K562 (cell line): ENCODE measurements around the gene CDSN. TPM values are rescaled to one million over a fixed set of nuclear protein-coding genes. Genes with fewer than 3 reads are reported as not detected.

Source experiments
- CBX2 ChIP-seq: fragments of 200-600 bp; sonication (generic); IDR thresholded peaks from one replicate; pipeline ENCODE4 v1.6.1; 2012; ENCODE audit warnings: mild to moderate bottlenecking, low read length, inconsistent platforms; ENCODE audit not compliant: insufficient read depth, poor library complexity, severe bottlenecking
- NELFE ChIP-seq: IDR thresholded peaks from 2 replicates; pipeline ENCODE4 v1.6.1; 2011; ENCODE audit warnings: mild to moderate bottlenecking; ENCODE audit not compliant: insufficient read depth, insufficient read length
- STAT5B ChIP-seq: fragments of 250-450 bp; sonication (Bioruptor Pico); IDR thresholded peaks from 2 replicates; pipeline ENCODE4 v1.8.0; 2021; ENCODE audit warnings: mild to moderate bottlenecking, inconsistent platforms
- TFAP4 ChIP-seq: sonication (generic); formaldehyde crosslinking; IDR thresholded peaks from 2 replicates; pipeline ENCODE4 v1.8.0; 2022; ENCODE audit warnings: missing genetic modification reagents, mild to moderate bottlenecking, moderate library complexity, borderline replicate concordance
- polyA plus RNA-seq, 8 experiments: library from polyadenylated mRNA; depleted of rRNA in 4 of 8; stranded (reverse) in 5 of 8; unstranded in 3 of 8; fragments of >200 nt; fragmentation: Nextera tagmentation in 2 of 8; fragmentation: Illumina TruSeq in 1 of 8; extraction: Ambion mirVana in 2 of 8; extraction: Trizol in 1 of 8; gene quantifications; 2 replicates each; pipeline versions ENCODE4 v1.2.1 to v1.2.3, GENCODE V29; 2011 to 2014; ENCODE audit warnings: inconsistent platforms in 1 of 8, missing spikeins in 1 of 8
- total RNA-seq, 7 experiments: library from RNA; depleted of rRNA in 6 of 7; stranded (reverse); fragments of >200 nt in 6 of 7; fragmentation: Illumina TruSeq in 2 of 7; extraction: Trizol in 2 of 7; gene quantifications; 2 replicates each; pipeline versions ENCODE4 v1.2.1 to v1.2.3, GENCODE V29; 2011 to 2021; ENCODE audit warnings: low replicate concordance in 1 of 7
- TF ChIP-seq, protein P1 (sequence below): fragments of 450-650 bp; IDR thresholded peaks from 2 replicates; pipeline ENCODE4 v1.6.1; 2016; ENCODE audit warnings: mild to moderate bottlenecking, moderate library complexity

CDSN gene
- total and polyA plus RNA-seq, 9 of the 15 experiments (the other 6 are each of a cell fraction or from before 2014, with no cell fraction given) = not detected

DNA sequence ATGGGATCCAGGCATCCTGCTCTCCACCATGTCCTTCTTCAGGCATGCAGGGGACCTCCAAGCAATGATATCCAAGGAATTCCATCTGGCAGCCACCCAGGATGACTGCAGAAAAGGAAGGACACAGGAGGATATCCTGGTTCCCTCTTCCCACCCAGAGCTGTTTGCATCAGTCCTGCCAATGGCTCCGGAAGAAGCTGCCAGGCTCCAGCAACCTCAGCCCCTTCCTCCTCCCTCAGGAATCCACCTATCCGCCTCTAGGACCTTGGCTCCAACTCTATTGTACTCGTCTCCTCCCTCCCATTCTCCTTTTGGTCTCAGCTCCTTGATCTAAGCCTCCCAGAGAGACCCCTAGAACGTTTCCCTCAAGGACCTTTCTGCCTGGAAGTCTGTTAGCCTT is 19.4 kb upstream of the CDSN start (continued):
- TF ChIP-seq, protein P1, sequence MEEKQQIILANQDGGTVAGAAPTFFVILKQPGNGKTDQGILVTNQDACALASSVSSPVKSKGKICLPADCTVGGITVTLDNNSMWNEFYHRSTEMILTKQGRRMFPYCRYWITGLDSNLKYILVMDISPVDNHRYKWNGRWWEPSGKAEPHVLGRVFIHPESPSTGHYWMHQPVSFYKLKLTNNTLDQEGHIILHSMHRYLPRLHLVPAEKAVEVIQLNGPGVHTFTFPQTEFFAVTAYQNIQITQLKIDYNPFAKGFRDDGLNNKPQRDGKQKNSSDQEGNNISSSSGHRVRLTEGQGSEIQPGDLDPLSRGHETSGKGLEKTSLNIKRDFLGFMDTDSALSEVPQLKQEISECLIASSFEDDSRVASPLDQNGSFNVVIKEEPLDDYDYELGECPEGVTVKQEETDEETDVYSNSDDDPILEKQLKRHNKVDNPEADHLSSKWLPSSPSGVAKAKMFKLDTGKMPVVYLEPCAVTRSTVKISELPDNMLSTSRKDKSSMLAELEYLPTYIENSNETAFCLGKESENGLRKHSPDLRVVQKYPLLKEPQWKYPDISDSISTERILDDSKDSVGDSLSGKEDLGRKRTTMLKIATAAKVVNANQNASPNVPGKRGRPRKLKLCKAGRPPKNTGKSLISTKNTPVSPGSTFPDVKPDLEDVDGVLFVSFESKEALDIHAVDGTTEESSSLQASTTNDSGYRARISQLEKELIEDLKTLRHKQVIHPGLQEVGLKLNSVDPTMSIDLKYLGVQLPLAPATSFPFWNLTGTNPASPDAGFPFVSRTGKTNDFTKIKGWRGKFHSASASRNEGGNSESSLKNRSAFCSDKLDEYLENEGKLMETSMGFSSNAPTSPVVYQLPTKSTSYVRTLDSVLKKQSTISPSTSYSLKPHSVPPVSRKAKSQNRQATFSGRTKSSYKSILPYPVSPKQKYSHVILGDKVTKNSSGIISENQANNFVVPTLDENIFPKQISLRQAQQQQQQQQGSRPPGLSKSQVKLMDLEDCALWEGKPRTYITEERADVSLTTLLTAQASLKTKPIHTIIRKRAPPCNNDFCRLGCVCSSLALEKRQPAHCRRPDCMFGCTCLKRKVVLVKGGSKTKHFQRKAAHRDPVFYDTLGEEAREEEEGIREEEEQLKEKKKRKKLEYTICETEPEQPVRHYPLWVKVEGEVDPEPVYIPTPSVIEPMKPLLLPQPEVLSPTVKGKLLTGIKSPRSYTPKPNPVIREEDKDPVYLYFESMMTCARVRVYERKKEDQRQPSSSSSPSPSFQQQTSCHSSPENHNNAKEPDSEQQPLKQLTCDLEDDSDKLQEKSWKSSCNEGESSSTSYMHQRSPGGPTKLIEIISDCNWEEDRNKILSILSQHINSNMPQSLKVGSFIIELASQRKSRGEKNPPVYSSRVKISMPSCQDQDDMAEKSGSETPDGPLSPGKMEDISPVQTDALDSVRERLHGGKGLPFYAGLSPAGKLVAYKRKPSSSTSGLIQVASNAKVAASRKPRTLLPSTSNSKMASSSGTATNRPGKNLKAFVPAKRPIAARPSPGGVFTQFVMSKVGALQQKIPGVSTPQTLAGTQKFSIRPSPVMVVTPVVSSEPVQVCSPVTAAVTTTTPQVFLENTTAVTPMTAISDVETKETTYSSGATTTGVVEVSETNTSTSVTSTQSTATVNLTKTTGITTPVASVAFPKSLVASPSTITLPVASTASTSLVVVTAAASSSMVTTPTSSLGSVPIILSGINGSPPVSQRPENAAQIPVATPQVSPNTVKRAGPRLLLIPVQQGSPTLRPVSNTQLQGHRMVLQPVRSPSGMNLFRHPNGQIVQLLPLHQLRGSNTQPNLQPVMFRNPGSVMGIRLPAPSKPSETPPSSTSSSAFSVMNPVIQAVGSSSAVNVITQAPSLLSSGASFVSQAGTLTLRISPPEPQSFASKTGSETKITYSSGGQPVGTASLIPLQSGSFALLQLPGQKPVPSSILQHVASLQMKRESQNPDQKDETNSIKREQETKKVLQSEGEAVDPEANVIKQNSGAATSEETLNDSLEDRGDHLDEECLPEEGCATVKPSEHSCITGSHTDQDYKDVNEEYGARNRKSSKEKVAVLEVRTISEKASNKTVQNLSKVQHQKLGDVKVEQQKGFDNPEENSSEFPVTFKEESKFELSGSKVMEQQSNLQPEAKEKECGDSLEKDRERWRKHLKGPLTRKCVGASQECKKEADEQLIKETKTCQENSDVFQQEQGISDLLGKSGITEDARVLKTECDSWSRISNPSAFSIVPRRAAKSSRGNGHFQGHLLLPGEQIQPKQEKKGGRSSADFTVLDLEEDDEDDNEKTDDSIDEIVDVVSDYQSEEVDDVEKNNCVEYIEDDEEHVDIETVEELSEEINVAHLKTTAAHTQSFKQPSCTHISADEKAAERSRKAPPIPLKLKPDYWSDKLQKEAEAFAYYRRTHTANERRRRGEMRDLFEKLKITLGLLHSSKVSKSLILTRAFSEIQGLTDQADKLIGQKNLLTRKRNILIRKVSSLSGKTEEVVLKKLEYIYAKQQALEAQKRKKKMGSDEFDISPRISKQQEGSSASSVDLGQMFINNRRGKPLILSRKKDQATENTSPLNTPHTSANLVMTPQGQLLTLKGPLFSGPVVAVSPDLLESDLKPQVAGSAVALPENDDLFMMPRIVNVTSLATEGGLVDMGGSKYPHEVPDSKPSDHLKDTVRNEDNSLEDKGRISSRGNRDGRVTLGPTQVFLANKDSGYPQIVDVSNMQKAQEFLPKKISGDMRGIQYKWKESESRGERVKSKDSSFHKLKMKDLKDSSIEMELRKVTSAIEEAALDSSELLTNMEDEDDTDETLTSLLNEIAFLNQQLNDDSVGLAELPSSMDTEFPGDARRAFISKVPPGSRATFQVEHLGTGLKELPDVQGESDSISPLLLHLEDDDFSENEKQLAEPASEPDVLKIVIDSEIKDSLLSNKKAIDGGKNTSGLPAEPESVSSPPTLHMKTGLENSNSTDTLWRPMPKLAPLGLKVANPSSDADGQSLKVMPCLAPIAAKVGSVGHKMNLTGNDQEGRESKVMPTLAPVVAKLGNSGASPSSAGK = no peak
- no peak for TF ChIP-seq TFAP4 (CRISPR knock-in tag)
- TF ChIP-seq CBX2 = no peak
- TF ChIP-seq STAT5B (CRISPR knock-in tag) = no peak
- no peak for TF ChIP-seq NELFE
